OCI-LY3 (cell line): ENCODE measurements around the gene SETD5.

ENCODE experiments used
- H2AFZ ChIP-seq: fragments of 200-600, 300-600 bp; shearing (Covaris generic); 2 replicates; pipeline ENCODE4 v1.6.0; 2014; ENCODE audit warnings: antibody characterized with exemption, low read depth, low read length
- H3K27ac ChIP-seq: fragments of 200-600, 300-600 bp; sonication (generic); 2 replicates; pipeline ENCODE4 v1.5.1; 2014; ENCODE audit warnings: mild to moderate bottlenecking, low read length, moderate library complexity, mixed read lengths
- H3K27me3 ChIP-seq: fragments of 200-600, 300-600 bp; sonication (generic); 2 replicates; pipeline ENCODE4 v1.6.1; 2014; ENCODE audit warnings: low read depth, low read length, mixed read lengths
- H3K36me3 ChIP-seq: fragments of 200-600, 300-600 bp; sonication (generic); replicated peaks from 2 replicates; pipeline ENCODE3; 2014; ENCODE audit warnings: low read depth, low read length, mixed read lengths
- H3K4me1 ChIP-seq: fragments of 300-600, 200-600 bp; sonication (generic); 2 replicates; pipeline ENCODE4 v1.6.1; 2014; ENCODE audit warnings: low read length, mixed read lengths
- H3K4me2 ChIP-seq: fragments of 200-600, 300-600 bp; sonication (generic); 2 replicates; pipeline ENCODE4 v1.6.1; 2014; ENCODE audit warnings: low read length, mixed read lengths
- H3K4me3 ChIP-seq: fragments of 300-600, 200-600 bp; sonication (generic); 2 replicates; pipeline ENCODE4 v1.5.1; 2014; ENCODE audit warnings: antibody characterized with exemption, mild to moderate bottlenecking, low read length, moderate library complexity
- H3K79me2 ChIP-seq: fragments of 300-600, 200-600 bp; shearing (Covaris generic); 2 replicates; pipeline ENCODE4 v1.6.1; 2014; ENCODE audit warnings: mild to moderate bottlenecking, low read length, mixed read lengths
- H3K9ac ChIP-seq: fragments of 300-600, 200-600 bp; shearing (Covaris generic); 2 replicates; pipeline ENCODE4 v1.6.0; 2014; ENCODE audit warnings: mild to moderate bottlenecking, low read length, moderate library complexity
- H3K9me3 ChIP-seq: fragments of 200-600, 300-600 bp; shearing (Covaris generic); 2 replicates; pipeline ENCODE4 v1.6.1; 2014; ENCODE audit warnings: low read length, mixed read lengths; ENCODE audit not compliant: insufficient read depth
- H4K20me1 ChIP-seq: fragments of 200-600, 300-600 bp; sonication (generic); 2 replicates; pipeline ENCODE4 v1.6.1; 2016; ENCODE audit warnings: low read length, mixed read lengths; ENCODE audit not compliant: insufficient read depth
- EZH2phosphoT487 ChIP-seq: fragments of 200-600 bp; shearing (Covaris generic); IDR thresholded peaks from 2 replicates; pipeline ENCODE4 v1.6.1; 2018; ENCODE audit warnings: antibody characterized with exemption, mixed run types, low read depth
- TF ChIP-seq, protein P1 (sequence below): fragments of 200-600, 300-600 bp; sonication (generic); IDR thresholded peaks from 2 replicates; pipeline ENCODE4 v1.5.1; 2014; ENCODE audit warnings: antibody characterized with exemption, low read length, low read depth

SETD5 gene, protein sequence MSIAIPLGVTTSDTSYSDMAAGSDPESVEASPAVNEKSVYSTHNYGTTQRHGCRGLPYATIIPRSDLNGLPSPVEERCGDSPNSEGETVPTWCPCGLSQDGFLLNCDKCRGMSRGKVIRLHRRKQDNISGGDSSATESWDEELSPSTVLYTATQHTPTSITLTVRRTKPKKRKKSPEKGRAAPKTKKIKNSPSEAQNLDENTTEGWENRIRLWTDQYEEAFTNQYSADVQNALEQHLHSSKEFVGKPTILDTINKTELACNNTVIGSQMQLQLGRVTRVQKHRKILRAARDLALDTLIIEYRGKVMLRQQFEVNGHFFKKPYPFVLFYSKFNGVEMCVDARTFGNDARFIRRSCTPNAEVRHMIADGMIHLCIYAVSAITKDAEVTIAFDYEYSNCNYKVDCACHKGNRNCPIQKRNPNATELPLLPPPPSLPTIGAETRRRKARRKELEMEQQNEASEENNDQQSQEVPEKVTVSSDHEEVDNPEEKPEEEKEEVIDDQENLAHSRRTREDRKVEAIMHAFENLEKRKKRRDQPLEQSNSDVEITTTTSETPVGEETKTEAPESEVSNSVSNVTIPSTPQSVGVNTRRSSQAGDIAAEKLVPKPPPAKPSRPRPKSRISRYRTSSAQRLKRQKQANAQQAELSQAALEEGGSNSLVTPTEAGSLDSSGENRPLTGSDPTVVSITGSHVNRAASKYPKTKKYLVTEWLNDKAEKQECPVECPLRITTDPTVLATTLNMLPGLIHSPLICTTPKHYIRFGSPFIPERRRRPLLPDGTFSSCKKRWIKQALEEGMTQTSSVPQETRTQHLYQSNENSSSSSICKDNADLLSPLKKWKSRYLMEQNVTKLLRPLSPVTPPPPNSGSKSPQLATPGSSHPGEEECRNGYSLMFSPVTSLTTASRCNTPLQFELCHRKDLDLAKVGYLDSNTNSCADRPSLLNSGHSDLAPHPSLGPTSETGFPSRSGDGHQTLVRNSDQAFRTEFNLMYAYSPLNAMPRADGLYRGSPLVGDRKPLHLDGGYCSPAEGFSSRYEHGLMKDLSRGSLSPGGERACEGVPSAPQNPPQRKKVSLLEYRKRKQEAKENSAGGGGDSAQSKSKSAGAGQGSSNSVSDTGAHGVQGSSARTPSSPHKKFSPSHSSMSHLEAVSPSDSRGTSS (N-terminal part only)

DNA sequence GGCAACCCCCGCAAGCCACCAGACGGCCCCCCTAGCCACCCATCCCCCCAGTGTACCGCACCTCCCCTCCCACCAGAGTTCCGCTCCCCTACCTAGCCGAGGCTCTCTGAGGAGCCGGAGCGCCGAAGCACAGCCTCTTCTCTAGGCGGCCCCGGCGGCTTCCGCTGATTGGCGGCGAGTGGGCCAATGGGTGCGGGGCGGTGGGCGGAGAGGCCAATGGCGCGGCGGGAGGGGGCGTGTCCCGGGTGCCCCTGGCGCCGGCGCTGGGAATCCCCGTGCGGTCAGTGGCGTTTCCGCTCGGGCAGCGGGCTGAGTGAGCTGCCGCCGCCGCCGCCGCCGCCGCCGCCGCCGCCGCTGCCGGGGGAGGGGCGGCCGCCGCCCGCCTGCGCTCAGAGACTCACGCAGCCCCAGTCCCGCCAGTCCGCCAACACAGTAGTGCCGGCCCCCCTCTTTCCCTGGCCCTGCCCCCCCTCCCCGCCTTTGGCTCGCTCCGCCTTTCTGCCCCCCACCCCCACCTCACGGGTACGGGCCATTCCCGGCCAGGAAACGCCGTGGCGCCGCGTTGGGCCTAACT lies at the start of gene SETD5:
SETD5 (plus strand) TSS at position 284 of the 574 bp plus-strand sequence. CDS start 31,324 bp downstream, outside the sequence.
- Histone ChIP-seq H4K20me1 (peaks cover 74% of the 10 kb centered on the region), H3K4me3 (peak within 1 kb of the TSS; percentile 98), H3K79me2 (peaks cover 92% of the 10 kb centered on the region), H3K9ac (peak within 1 kb of the TSS; percentile 99), H3K4me2 (peak within 1 kb of the TSS; percentile 85), H3K27ac (peak within 1 kb of the TSS; percentile 96), H3K27me3 (no peaks in the 10 kb centered on the region), H2AFZ (no peak within 1 kb of the TSS), H3K36me3 (peaks cover 48% of the 10 kb centered on the region), H3K9me3 (no peaks in the 10 kb centered on the region), H3K4me1 (peaks cover 51% of the 10 kb centered on the region)
- TF ChIP-seq, protein P1, sequence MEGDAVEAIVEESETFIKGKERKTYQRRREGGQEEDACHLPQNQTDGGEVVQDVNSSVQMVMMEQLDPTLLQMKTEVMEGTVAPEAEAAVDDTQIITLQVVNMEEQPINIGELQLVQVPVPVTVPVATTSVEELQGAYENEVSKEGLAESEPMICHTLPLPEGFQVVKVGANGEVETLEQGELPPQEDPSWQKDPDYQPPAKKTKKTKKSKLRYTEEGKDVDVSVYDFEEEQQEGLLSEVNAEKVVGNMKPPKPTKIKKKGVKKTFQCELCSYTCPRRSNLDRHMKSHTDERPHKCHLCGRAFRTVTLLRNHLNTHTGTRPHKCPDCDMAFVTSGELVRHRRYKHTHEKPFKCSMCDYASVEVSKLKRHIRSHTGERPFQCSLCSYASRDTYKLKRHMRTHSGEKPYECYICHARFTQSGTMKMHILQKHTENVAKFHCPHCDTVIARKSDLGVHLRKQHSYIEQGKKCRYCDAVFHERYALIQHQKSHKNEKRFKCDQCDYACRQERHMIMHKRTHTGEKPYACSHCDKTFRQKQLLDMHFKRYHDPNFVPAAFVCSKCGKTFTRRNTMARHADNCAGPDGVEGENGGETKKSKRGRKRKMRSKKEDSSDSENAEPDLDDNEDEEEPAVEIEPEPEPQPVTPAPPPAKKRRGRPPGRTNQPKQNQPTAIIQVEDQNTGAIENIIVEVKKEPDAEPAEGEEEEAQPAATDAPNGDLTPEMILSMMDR: no peak
- no peak for TF ChIP-seq EZH2phosphoT487

DNA sequence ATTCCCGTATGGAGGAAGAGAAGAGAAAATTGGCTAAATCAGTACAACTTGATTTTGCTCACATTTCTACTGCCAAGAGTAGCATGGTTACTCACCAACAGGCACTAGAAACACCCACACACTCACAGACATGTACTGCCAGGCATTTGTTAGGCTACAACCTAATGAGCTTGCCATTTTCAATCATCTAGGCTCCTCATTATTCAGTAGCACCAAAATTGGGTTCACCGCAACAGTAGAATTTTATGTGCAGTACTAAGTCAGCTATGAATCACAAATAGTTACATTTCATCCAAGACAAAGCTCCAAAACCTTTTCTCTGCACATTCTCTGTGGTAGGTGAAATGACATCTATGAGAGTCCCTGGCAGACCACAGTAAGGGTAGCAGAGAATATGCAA lies 49.5 kb upstream of the SETD5 start:
- no peak overlapping the region for H3K9ac ChIP-seq
- H2AFZ ChIP-seq: no peak overlapping the region
- no peak for TF ChIP-seq EZH2phosphoT487
- TF ChIP-seq, protein P1: no peak
- no peaks in the 10 kb centered on the region for H4K20me1 ChIP-seq
- H3K36me3 ChIP-seq: no peaks in the 10 kb centered on the region
- no peak overlapping the region for H3K27ac ChIP-seq
- H3K4me3 ChIP-seq: no peak overlapping the region
- no peaks in the 10 kb centered on the region for H3K79me2 ChIP-seq
- peaks cover 12% of the 10 kb centered on the region for H3K4me1 ChIP-seq
- H3K27me3 ChIP-seq: no peaks in the 10 kb centered on the region
- no peaks in the 10 kb centered on the region for H3K9me3 ChIP-seq
- no peak overlapping the region for H3K4me2 ChIP-seq

DNA sequence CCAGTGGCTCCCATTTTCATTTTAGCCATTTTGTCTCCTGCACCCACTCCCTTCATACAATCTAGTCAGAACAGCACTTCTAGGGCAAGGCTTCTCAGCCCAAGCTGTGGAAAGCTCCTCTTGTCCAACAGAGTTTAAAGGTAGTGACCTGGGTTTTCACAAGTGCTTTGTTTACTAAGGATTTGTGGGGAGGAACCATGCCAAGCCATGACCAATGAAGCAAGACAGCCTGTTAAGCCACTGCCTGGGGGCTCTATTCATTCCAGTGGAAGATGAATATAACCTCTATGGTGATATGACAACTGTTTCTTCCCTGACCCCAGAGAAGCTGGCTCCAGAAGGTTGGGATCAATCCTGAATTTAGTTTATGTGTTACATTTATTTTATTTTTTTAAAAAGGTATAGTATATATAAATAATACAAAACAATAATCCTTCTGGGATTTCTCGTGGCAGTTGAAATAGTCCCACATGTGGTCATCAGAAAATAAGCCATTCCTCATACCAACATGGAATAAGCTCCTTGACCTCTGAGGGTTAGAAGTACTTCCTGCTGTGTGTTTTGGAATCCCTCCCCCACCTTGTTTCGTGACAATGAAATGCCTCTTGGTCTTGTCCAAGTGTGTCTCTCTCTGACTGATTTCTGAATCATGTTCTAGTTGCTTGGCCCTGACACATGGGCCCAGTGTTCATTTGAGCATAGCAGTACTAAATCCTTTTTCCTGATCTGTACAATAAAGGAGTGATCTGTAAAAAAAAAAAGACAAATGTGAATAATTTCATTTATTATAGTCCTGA lies 47.9 kb upstream of the SETD5 start:
- Histone ChIP-seq H3K4me2 (no peak overlapping the region), H3K9me3 (no peaks in the 10 kb centered on the region), H2AFZ (no peak overlapping the region), H3K4me1 (peaks cover 27% of the 10 kb centered on the region), H3K36me3 (no peaks in the 10 kb centered on the region), H3K4me3 (no peak overlapping the region), H3K79me2 (no peaks in the 10 kb centered on the region), H4K20me1 (no peaks in the 10 kb centered on the region), H3K27ac (no peak overlapping the region), H3K27me3 (no peaks in the 10 kb centered on the region), H3K9ac (no peak overlapping the region)
- TF ChIP-seq EZH2phosphoT487: no peak
- TF ChIP-seq, protein P1: no peak
